Peyer's patch (tissue), 4 donors: ENCODE results near the gene SLC40A1.

ENCODE experiments used
- POLR2A ChIP-seq, 2 donors: fragments of 450-650 bp; IDR thresholded peaks; one replicate each; pipeline ENCODE4 v1.5.1; 2017; ENCODE audit warnings: antibody characterized with exemption in 2 of 2, mild to moderate bottlenecking in 2 of 2, moderate library complexity in 2 of 2
- TF ChIP-seq, protein P1 (sequence below), 6 experiments: fragments of 450-650 bp in 4 of 6; fragments of 200-600 bp in 2 of 6; sonication (generic) in 1 of 6; IDR thresholded peaks; one replicate each; pipeline ENCODE4 v1.5.1; 2017 to 2019; ENCODE audit warnings: antibody characterized with exemption in 6 of 6, mild to moderate bottlenecking in 3 of 6, moderate library complexity in 1 of 6

DNA sequence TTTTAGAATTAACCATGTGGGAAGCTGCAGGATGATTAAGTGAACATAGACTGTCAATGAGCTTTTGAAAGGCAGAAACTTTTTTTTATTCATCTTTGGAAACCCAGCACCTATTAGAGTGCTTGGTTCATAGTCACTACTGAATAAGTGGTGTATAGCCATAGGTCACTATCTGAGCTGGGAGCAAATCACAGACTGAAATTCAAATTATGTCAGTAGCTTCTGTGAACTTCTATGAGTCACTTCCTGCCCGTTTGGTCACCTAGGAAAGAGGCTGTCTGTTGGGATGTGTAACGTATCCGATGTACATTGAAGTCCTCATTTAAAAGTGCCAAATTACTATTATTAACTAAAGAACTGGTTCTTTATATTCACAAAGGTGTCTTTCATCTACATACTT lies 20.5 kb upstream of the SLC40A1 start:
- TF ChIP-seq, protein P1, sequence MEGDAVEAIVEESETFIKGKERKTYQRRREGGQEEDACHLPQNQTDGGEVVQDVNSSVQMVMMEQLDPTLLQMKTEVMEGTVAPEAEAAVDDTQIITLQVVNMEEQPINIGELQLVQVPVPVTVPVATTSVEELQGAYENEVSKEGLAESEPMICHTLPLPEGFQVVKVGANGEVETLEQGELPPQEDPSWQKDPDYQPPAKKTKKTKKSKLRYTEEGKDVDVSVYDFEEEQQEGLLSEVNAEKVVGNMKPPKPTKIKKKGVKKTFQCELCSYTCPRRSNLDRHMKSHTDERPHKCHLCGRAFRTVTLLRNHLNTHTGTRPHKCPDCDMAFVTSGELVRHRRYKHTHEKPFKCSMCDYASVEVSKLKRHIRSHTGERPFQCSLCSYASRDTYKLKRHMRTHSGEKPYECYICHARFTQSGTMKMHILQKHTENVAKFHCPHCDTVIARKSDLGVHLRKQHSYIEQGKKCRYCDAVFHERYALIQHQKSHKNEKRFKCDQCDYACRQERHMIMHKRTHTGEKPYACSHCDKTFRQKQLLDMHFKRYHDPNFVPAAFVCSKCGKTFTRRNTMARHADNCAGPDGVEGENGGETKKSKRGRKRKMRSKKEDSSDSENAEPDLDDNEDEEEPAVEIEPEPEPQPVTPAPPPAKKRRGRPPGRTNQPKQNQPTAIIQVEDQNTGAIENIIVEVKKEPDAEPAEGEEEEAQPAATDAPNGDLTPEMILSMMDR (IDR thresholded peaks at IDR 0.05): no peak
- TF ChIP-seq POLR2A (IDR thresholded peaks at IDR 0.05): no peak
